ENCODE results near the gene C18orf32.
"Not testable (repeated sequence)": the region's sequence is repeated elsewhere in the genome, so short reads cannot be mapped to it uniquely, and the experiment has no call there.

The C18orf32 gene

GRCh38 chr18:49472459-49472858, 14.6 kb downstream of the C18orf32 start:
- H3K9me3 ChIP-seq: no peaks in the 10 kb centered on the region
- no peaks in the 10 kb centered on the region for H3K27me3 ChIP-seq (ENCODE audit: low read depth)
- DNase-seq (ENCODE audit: low spot score in 2 of 2): no peak
- H3K4me3 ChIP-seq: no peak overlapping the region
- H3K4me1 ChIP-seq: peaks cover 10% of the 10 kb centered on the region; the same call in 1 of the 2 replicates
- H3K36me3 ChIP-seq (replicated peaks): no peaks in the 10 kb centered on the region
- in situ Hi-C loops (cut with MboI; ENCODE audit: low sequenced_read_pairs): no loop called here

GRCh38 chr18:49471532-49471931, 15.5 kb downstream of the C18orf32 start:
- H3K36me3 ChIP-seq (replicated peaks): no peaks in the 10 kb centered on the region
- in situ Hi-C loops (cut with MboI; ENCODE audit: low sequenced_read_pairs): no loop called here
- peaks cover 3% of the 10 kb centered on the region; the same call in 1 of the 2 replicates for H3K4me1 ChIP-seq
- no peaks in the 10 kb centered on the region for H3K27me3 ChIP-seq (ENCODE audit: low read depth)
- H3K9me3 ChIP-seq: no peaks in the 10 kb centered on the region
- DNase-seq (ENCODE audit: low spot score in 2 of 2): no peak
- H3K4me3 ChIP-seq: no peak overlapping the region

GRCh38 chr18:49467599-49467998, 19.4 kb downstream of the C18orf32 start:
- Histone ChIP-seq H3K36me3 (replicated peaks) (no peaks in the 10 kb centered on the region), H3K4me3 (no peak overlapping the region), H3K9me3 (no peaks in the 10 kb centered on the region), H3K27me3 (ENCODE audit: low read depth) (no peaks in the 10 kb centered on the region), H3K4me1 (no peaks in the 10 kb centered on the region)
- DNase-seq (ENCODE audit: low spot score in 2 of 2): no peak
- in situ Hi-C loops (cut with MboI; ENCODE audit: low sequenced_read_pairs): no loop called here

- Histone ChIP-seq H3K4me3 (no peak overlapping the region), H3K27me3 (ENCODE audit: low read depth) (no peaks in the 10 kb centered on the region)
- in situ Hi-C loops (cut with MboI; ENCODE audit: low sequenced_read_pairs): no loop called here
Measured at GRCh38 chr18:49467019-49467563, 19.9 kb downstream of the C18orf32 start.

GRCh38 chr18:49464718-49465598, 22.1 kb downstream of the C18orf32 start:
- in situ Hi-C loops (cut with MboI; ENCODE audit: low sequenced_read_pairs): no loop called here
- no peak for DNase-seq (ENCODE audit: low spot score in 2 of 2)
- Histone ChIP-seq H3K9me3 (no peaks in the 10 kb centered on the region), H3K36me3 (replicated peaks) (no peaks in the 10 kb centered on the region), H3K4me3 (no peak overlapping the region), H3K4me1 (no peaks in the 10 kb centered on the region), H3K27me3 (ENCODE audit: low read depth) (no peaks in the 10 kb centered on the region)

More at GRCh38 chr18:49467019-49467563, 19.9 kb downstream of the C18orf32 start:
- Histone ChIP-seq H3K9me3 (no peaks in the 10 kb centered on the region), H3K36me3 (replicated peaks) (no peaks in the 10 kb centered on the region), H3K4me1 (no peaks in the 10 kb centered on the region)
- DNase-seq (ENCODE audit: low spot score in 2 of 2): no peak

- H3K4me1 ChIP-seq: peaks cover 9% of the 10 kb centered on the region
- H3K27me3 ChIP-seq (ENCODE audit: low read depth): no peaks in the 10 kb centered on the region
- no peak for DNase-seq (ENCODE audit: low spot score in 2 of 2)
- no peaks in the 10 kb centered on the region for H3K36me3 ChIP-seq (replicated peaks)
- in situ Hi-C loops (cut with MboI; ENCODE audit: low sequenced_read_pairs): no loop called here
- no peaks in the 10 kb centered on the region for H3K9me3 ChIP-seq
- no peak overlapping the region for H3K4me3 ChIP-seq
Measured at GRCh38 chr18:49461602-49461977, 25.4 kb downstream of the C18orf32 start.

GRCh38 chr18:49460976-49461601, 25.9 kb downstream of the C18orf32 start:
- no peaks in the 10 kb centered on the region for H3K27me3 ChIP-seq (ENCODE audit: low read depth)
- no peak for DNase-seq (ENCODE audit: low spot score in 2 of 2)
- H3K36me3 ChIP-seq (replicated peaks): no peaks in the 10 kb centered on the region
- peaks cover 9% of the 10 kb centered on the region for H3K4me1 ChIP-seq
- in situ Hi-C loops (cut with MboI; ENCODE audit: low sequenced_read_pairs): no loop called here
- no peaks in the 10 kb centered on the region for H3K9me3 ChIP-seq
- peak overlapping the region; percentile 89; the same call in 1 of the 2 replicates for H3K4me3 ChIP-seq

GRCh38 chr18:49459404-49460171, 27.4 kb downstream of the C18orf32 start:
- Histone ChIP-seq H3K27me3 (ENCODE audit: low read depth) (no peaks in the 10 kb centered on the region), H3K4me3 (peak overlapping the region; percentile 89), H3K36me3 (replicated peaks) (no peaks in the 10 kb centered on the region), H3K4me1 (peaks cover 9% of the 10 kb centered on the region), H3K9me3 (no peaks in the 10 kb centered on the region)
- peak in 1 of 2 experiments; percentile 46 for DNase-seq (ENCODE audit: low spot score in 2 of 2)
- in situ Hi-C loops (cut with MboI; ENCODE audit: low sequenced_read_pairs): no loop called here

- Histone ChIP-seq H3K4me3 (no peak overlapping the region), H3K27me3 (ENCODE audit: low read depth) (no peaks in the 10 kb centered on the region), H3K4me1 (peaks cover 9% of the 10 kb centered on the region), H3K36me3 (replicated peaks) (no peaks in the 10 kb centered on the region; the same call in 1 of the 2 replicates), H3K9me3 (no peaks in the 10 kb centered on the region)
- in situ Hi-C loops (cut with MboI; ENCODE audit: low sequenced_read_pairs): no loop called here
- DNase-seq (ENCODE audit: low spot score in 2 of 2): no peak
Measured at GRCh38 chr18:49457616-49458015, 29.4 kb downstream of the C18orf32 start.

- H3K4me3 ChIP-seq: no peak overlapping the region
- no peaks in the 10 kb centered on the region for H3K27me3 ChIP-seq (ENCODE audit: low read depth)
- peaks cover 9% of the 10 kb centered on the region for H3K4me1 ChIP-seq
- in situ Hi-C loops (cut with MboI; ENCODE audit: low sequenced_read_pairs): no loop called here
- no peak for DNase-seq (ENCODE audit: low spot score in 2 of 2)
- H3K9me3 ChIP-seq: no peaks in the 10 kb centered on the region
- no peaks in the 10 kb centered on the region; the same call in 1 of the 2 replicates for H3K36me3 ChIP-seq (replicated peaks)
Measured at GRCh38 chr18:49456794-49457193, 30.2 kb downstream of the C18orf32 start.

- in situ Hi-C loops (cut with MboI; ENCODE audit: low sequenced_read_pairs); H3K27me3 ChIP-seq (ENCODE audit: low read depth); H3K4me3 ChIP-seq; H3K36me3 ChIP-seq (replicated peaks); H3K4me1 ChIP-seq; DNase-seq (ENCODE audit: low spot score in 2 of 2); H3K9me3 ChIP-seq: not testable (repeated sequence)
Measured at GRCh38 chr18:49452534-49452933, 34.5 kb downstream of the C18orf32 start.

GRCh38 chr18:49447810-49448745, 39.0 kb downstream of the C18orf32 start:
- H3K27me3 ChIP-seq (ENCODE audit: low read depth): no peaks in the 10 kb centered on the region
- no peak overlapping the region for H3K4me3 ChIP-seq
- no peaks in the 10 kb centered on the region for H3K9me3 ChIP-seq
- H3K4me1 ChIP-seq: peaks cover 11% of the 10 kb centered on the region
- DNase-seq (ENCODE audit: low spot score in 2 of 2): peak; percentile 68 to 77
- peaks cover 3% of the 10 kb centered on the region for H3K36me3 ChIP-seq (replicated peaks)
- in situ Hi-C loops (cut with MboI; ENCODE audit: low sequenced_read_pairs): no loop called here

- no peak overlapping the region for H3K4me3 ChIP-seq
- in situ Hi-C loops (cut with MboI; ENCODE audit: low sequenced_read_pairs): no loop called here
- no peaks in the 10 kb centered on the region for H3K9me3 ChIP-seq
- no peak for DNase-seq (ENCODE audit: low spot score in 2 of 2)
- peaks cover 3% of the 10 kb centered on the region for H3K36me3 ChIP-seq (replicated peaks)
- H3K27me3 ChIP-seq (ENCODE audit: low read depth): no peaks in the 10 kb centered on the region
- H3K4me1 ChIP-seq: peaks cover 11% of the 10 kb centered on the region
Measured at GRCh38 chr18:49446481-49446880, 40.6 kb downstream of the C18orf32 start.
